Embryonic facial prominence (tissue), 1 donor: ENCODE measurements around the gene SMIM31.

Experiments
- DNase-seq: peaks from one replicate; pipeline ENCODE4 v3.0.0-alpha.2; 2016; ENCODE audit errors: extremely low spot score

The SMIM31 gene

DNA sequence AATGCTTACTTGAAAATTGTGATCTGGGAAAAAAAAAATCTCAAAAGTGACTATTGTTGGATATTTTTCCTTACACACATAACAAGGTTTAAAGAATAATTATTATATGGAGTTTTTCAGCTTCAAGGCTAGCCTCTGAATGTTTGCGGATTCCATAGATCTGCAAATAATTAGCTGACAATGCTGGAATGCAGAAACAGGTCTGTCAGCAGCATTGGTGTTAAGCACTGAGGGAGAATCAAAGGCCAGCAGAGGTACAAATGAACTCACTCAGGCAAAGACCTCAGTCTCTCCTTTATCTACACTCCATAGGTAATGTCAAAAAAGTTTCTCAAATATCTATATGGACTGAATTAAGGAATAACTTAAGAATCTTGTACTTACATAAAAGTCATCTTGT is 35.1 kb downstream of the SMIM31 start:
- no peak for DNase-seq

DNA sequence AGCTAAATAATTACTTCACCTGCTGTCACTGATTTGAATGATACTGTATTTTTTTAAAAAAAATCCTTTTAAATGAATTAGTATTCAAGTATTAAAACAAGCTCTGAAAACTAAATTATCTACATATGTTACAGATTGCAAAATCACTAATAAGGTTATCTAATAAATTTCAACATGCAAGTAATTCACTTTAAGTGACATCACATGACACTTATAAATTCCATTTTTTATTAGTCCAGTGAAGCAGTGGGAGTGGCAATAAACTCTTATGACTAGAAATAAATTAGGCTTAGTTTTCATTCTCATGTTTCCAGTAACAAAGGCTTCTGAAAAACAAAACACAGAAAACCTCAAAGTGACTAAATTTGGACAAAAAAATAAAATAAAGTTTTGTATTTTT is 36.3 kb downstream of the SMIM31 start:
- DNase-seq = no peak

DNA sequence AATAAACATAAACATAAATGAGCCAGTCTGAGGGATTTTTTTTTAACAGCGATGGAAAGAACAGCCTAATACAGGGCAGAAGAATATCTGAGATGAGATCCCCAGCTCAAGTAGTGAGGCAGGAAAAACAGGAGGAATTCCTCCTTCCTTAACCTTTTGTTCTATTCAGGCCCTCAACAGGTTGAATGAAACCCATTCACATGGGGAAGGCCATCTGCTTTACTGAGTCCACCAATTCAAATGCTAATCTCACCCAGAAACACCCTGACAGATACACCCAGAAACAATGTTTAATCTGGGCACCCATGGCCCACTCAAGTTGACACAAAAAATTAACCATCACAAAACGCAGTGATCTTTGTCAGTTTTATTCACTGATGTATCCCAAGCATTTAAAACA is 45.5 kb downstream of the SMIM31 start:
- DNase-seq = no peak

DNA sequence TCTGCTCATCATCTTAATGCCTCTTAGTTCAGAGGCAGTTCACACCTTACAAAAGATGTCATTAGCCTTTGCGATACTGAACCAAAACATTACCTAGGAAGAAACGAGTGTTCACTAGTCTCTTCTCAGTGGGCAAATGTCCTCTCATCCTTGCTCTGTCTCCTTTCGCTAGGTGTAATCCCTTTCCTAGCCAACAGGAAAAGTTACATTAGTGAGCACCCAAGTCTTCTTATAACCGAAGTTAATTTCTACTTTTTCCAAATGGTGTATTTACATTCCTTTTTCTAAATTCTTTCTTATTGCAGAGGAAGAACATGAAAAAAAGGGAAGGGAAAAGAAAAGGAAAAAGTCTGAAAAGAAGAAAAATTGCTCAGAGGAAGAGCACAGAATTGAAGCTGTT is 46.9 kb downstream of the SMIM31 start:
- DNase-seq = no peak

DNA sequence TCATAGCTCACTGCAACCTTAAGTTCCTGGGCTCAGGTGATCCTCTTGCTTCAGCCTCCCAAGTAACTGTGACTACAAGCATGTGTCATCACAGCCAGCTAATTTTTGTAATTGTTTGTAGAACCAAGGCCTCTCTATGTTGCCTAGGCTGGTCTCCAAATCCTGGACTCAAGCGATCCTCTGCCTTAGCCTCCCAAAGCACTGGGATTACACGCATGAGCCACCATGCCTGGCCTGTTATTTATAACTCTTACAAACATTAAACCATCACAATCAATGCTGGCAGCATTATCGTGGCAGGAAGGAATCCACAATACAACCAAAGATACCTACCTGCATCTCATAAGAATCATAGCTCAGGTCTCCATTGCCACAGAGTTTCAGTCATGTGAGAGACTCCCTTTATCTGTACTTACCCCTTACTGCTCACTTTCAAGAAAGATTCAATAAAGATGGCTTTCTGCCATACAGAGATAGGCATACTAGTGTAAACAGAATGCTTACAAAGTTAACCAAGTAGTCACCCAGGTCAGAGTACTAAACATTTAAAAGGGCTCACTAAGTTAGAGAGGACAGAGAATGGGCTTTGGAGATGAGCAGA is 48.5 kb downstream of the SMIM31 start:
- no peak for DNase-seq

DNA sequence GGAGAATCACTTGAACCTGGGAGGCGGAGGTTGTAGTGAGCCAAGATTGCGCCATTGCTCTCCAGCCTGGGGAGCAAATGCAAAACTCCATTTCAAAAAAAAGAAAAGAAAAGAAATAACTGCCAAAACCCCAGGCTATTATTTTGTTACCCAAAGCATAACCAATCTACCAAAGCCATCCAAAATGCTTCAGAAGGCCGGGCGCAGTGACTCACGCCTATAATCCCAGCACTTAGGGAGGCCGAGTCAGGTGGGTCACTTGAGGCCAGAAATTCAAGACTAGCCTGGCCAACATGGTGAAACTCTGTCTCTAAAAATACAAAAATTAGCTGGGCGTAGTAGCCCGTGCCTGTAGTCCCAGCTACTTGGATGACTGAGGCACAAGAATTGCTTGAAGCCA is 49.8 kb downstream of the SMIM31 start:
- DNase-seq = no peak

DNA sequence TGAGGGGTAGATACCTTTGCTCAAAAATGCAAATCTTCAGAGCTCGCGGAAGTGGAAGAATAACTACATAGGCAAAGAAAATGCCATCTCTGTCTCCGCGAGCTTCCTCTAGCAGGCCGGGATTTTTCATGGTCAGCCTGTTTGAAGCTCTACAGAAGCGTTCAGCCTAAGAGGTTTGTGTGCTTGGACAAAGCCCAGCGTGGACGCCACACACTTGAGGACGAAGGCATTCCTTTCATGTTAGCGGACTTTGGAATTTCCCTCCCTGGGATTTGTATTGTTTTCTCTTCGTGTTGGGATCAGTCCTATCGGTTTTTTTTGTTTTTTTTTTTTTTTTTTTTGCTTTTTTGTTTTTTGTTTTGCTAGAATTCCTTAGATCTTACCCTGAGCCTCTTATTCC is 53.7 kb downstream of the SMIM31 start:
- no peak for DNase-seq

DNA sequence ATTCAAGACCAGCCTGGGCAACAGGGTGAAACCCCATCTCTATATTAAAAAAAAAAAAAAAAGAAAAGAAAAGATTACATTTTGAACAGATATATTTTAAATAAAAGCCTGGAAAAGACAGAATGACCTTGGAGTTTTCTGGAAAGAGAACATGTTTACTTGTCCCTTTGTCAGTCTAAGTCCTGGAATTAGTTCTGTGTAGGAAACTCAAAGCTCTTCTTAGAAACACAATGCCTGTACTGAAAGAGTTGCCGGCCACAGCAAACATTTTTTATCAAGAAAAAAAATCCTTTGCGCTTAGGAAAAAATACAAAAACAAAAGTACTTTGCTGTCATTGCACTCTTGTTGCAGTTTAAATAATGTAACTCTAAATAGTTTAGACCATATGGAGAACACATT is 59.6 kb downstream of the SMIM31 start:
- no peak for DNase-seq

DNA sequence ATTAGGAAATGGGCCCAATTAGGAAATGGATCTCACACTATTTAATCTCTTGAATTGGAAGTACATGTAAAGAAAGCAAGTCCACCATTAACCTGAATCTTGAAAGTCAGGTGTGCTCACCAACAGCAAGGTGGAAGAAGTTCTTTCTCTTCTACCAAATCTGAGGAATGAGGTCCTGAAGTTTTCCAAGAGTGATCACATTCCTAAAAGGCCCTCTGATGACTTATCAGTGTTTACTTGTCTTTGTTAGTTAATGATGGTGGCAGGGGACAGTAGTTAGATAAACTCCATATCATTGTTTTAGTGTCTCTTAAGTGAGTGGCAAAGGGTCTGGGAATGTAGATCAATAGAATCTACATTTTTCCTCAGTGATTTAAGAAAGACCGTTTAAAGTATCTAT is 61.8 kb downstream of the SMIM31 start:
- no peak for DNase-seq

DNA sequence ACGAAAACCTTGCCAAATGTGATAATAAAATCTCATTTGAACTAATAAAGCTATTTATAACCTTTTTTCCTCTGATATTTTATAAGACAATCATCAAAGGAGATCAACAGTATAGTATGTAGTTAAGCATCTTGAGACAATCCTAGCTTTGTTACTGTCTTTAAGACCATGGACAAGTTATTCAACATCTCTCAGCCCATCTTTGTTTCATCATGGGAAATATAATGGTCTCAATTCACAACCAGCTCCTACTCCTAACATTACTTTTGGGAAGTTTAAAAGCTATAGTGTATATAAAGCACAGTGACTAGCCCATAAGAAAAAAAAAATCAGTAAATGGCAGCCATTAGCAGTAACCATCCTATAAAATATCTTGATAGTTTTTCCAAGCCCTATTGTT is 65.4 kb downstream of the SMIM31 start:
- no peak for DNase-seq

DNA sequence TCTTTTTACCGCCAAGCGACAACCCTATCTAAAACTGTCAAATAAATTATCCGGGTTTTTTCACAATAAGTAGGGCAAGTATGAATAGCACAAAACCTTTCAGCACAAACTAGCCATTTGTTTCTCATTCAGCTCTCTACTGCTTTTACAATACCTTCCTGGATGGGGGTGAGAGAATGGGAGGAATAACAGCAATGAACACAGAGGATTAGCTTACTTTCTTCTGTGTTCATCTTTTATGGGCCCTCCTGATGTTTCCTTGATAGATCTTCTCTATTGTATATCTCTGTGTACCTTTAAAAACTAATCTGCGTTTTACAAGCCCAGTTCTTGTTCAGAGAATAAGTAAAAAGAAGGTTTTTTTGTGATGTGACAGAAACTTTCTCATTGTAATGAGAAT is 67.8 kb downstream of the SMIM31 start:
- no peak for DNase-seq

DNA sequence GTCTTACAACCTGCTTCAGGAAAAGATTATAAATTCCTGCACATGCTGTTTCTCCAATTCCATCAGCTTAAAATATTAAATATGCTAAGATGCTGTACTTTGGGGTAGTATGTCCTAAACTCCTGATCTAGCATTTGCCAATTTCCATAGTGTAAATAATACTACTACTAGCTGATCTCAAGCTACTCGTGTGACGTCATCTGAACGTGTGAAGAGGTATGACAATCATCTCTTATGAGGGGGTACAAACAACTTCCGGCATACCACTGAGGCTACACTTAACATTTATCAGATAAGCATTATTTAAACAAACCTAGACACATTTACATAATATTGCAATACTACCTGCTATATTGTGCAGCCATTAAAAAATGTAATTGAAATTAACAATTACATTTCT is 70.7 kb downstream of the SMIM31 start:
- no peak for DNase-seq

DNA sequence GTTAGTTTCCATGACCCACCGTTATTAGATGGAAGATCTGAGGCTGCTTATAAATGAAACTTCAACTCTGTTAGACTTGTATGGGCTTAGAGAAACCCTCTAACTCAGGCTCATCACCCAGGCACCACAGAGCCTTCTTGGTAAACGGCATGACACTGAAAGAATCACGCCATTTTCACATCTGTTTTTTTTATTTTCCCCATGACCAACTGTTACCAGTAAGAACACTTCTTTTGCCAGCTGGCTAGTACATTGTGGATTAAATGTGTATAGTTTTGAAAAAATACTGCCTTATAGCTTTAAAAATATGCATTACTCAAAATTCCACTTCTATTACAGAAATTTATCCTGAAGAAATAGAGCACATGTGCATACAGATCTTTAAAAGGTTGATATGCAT is 75.0 kb downstream of the SMIM31 start:
- DNase-seq = no peak

DNA sequence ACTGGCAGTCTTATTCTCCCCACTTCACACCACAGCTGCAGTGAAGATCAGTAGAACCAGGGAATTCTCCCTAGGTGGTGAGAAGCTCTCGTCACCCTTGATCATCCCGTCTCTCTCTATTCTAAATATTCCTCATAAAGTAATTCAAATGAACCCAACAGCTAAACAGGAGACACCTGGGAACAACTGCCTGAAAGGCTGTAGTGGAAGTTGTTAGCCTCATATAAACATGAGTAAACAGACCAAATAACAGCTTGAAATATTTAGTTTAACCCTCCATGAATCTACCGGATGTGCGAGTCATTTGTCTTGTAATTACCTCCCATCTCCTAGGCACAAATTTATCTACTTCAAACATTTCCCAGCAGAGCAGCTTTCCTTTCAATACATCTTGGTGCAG is 92.6 kb downstream of the SMIM31 start:
- no peak for DNase-seq

DNA sequence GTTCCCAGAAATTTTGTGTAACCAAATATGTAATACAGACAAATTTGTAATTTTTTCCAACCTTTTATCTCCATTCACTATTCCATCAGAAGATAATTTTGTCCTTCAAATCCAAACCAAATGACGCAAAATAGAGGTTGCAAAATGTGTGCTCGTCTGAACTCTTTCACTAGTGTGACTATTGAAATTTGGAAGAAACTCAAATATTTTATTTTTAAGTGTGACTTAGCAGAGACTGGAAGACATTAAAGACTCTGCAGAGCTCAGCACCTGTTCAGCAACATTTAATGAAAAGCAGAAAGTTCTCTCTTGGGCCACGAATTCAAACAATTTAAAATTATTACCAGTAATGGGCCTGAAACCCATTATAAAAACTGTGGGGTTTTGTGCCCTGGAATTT is 93.1 kb downstream of the SMIM31 start:
- DNase-seq = no peak

DNA sequence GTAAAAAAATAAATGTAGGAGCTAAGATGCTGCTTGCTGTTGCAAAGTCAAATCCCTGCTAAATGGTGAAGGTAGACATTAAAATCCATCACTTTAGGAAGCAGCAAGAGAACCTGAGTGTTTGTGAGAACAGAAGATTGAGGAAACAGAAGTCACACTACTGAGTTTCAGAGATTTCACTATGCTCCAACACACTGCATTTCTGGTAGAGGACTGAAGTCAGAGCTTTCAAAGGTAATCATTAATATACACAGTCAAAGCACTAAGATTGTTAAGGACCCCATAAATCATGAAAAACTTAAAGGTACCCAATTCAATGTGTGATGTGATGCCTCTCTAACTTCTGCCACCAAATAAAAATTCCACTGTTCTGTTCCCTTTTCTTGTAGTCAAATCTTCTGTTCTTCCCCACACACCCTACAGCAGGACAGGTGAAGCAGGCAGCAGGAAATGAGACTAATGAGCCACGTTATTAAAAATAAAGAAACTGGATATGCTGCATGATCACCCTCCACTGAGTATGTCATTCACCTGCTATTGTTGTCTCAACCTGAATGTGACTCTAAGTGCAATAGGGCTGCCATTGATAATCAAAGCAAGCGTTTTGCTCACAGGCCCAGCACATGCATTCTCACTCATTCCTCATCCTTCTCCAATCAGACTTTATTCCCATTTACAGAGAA is 94.2 kb downstream of the SMIM31 start:
- no peak for DNase-seq
